8988T (cell line): ENCODE measurements around the gene DENND4C.
A peak's percentile ranks its signal among the peaks of the same experiment; 100 is the strongest.
"Not testable (repeated sequence)": the region's sequence is repeated elsewhere in the genome, so short reads cannot be mapped to it uniquely, and the experiment has no call there.

Experiments used
- DNase-seq: peaks from one replicate; pipeline ENCODE4 v3.0.0; 2011

The DENND4C gene

DNA sequence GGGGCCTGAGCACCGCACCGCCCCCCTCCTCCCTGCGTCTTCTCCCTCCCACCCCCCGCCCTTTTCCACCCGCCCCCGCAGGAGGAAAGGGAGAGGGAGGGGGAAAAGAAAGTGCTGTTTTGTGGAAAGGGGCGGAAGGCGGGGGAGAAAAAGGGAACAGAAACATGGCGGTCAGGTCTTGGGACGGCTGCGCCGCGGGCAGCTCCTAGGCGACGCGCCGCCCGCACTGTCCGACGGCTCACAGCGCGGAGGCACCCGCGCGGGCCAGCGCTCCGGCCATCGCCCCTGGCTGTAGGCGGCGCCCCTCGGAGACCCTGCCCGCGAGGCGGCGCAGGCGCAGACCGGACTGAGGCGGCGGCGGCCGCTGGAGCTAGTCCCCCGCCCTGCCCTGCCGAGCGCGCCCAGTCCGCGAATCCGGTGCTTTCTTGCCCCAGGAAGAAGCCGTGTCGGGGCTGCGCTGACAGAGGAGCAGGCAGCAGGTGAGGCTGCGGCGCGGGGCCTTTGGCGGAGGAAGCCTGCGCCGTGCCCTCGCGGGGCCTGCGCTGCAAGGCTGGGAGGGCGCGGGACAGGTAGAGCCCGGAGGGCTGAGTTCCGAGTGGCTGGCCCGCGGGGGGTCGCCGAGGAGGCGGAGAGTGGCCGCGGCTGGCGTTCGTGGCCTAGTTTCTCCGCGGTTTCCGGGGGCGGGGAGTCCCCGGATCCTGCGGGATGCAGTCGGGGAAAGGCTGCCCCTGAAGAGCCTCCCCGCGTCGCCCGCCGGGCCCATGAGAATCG lies at the start of gene DENND4C:
Gene DENND4C (plus strand): TSS at position 339 of the 771 bp plus-strand sequence. CDS start 45,482 bp downstream, outside the sequence.
- peak; percentile 46 for DNase-seq

DNA sequence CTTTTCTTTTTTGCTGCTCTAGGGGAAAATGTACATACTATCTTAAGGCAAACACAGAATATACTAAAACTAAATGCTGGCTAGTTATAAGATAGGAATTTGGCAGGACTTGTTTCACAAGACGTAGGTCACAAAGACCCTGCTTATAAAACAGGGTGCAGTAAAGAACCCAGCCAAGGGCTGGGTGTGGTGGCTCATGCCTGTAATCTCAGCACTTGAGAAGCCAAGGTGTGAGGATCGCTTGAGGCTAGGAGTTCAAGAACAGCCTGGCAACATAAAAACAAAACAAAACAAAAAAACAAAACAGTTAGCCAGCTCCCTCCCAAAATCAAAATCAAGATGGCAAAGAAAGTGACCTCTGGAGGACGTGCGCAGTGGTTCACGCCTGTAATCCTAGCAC lies 49.5 kb upstream of the DENND4C start:
- no peak for DNase-seq

DNA sequence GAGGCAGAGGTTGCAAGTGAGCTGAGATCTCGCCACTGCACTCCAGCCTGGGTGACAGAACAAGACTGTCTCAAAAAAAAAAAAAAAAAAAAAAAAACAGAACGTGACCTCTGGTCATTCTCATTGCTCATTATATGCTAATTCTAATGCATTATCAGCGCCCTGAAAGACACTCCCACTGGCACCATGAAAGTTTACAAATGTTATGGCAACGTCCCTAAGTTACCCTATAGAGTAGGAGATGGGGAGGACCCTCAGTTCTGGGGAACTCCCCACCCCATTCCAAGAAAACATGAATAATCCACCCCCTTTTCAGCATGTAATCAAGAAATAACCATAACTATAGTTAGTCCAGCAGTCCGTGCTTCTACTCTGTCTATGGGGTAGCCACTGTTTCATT lies 48.9 kb upstream of the DENND4C start:
- no peak for DNase-seq

DNA sequence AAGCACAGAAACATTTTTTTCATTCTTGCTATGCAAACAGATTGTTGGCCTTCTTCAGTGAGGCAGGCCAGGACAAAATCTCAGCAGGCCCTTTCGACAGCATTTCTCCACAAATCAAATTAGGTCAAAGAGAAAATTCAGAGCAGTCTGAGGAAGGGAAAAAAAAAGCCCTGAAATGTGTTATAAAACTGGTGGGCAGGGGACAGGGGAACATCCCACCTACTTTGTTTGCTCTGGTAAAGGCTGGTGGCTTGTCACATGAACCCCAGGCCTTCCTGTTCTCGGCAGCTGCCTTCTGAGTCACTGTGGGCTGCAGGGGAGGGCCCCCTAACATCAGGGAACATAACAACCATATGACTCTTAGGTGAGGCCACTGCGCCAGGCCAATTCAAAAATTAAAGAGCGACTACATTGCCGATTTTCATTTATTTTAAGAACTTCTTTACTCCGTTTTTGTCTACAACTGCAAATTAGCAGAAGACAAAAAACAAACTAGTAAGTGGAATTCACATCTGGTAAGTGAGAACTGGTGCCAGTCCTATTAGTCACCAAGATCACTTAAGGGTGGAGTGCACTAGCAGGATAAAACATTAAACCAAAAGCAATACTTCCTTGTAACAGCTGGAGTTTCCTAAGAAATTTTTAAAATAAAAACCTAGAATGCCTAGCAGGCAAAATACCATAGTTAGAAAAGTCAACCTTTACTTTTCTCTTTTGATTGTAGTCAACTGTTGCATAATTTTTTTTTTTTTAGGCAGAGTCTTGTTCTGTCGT lies 46.2 kb upstream of the DENND4C start:
- no peak for DNase-seq

DNA sequence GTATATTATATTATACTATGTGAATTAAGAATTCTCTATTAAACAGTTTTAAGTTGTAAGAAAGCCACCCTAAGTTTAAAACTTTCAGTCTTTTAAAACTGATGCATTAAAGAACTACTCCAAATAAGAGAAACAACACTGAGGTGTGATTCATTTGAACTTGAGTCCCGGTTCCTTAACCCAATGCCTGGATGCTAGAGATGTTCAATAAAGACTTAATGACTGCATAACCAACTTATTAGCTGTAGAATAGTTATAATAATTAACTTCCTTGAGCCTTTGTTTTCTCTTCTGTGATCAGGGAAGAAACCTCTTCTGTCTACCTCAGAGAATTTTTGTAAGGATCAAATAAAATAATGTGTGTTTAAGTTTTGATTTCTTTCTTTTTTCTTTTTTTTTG lies 45.3 kb upstream of the DENND4C start:
- DNase-seq = no peak

DNA sequence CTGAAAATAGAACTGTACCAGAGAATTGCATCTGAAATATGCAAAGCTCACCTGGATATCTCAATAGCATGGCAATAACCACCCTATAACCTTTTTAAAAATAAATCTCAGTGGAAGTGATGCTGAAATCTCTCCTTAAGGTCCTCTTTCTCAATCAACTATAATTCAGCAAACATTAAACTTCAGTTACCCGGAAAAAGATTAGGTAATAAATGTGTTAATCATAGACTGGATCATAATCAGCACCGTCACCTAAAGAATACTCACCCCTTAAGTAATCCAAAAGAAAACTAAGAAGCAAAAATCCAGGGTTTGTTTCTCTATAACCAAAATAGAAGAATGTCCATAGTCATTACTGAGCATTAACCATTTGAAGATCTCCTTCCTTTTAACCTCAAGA lies 44.3 kb upstream of the DENND4C start:
- no peak for DNase-seq

DNA sequence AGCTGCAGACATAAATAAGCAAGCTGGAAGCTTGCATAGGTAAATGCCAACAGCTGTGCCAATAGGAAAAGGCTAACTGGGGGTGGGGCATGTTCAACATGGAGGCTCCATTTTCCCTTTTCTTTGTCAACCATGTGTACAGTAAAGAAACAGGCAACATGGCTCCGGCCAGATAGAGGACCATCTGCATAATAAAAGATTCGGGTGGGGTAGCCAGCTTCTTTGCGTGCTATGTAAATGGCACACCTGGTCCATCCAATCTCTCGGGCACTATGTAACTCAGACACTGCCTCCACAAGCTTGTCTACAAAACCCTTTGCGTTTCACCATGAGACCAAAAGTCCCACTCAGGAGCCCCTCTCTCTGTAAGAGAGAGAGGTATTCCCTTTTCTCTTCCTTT lies 41.7 kb upstream of the DENND4C start:
- no peak for DNase-seq

DNA sequence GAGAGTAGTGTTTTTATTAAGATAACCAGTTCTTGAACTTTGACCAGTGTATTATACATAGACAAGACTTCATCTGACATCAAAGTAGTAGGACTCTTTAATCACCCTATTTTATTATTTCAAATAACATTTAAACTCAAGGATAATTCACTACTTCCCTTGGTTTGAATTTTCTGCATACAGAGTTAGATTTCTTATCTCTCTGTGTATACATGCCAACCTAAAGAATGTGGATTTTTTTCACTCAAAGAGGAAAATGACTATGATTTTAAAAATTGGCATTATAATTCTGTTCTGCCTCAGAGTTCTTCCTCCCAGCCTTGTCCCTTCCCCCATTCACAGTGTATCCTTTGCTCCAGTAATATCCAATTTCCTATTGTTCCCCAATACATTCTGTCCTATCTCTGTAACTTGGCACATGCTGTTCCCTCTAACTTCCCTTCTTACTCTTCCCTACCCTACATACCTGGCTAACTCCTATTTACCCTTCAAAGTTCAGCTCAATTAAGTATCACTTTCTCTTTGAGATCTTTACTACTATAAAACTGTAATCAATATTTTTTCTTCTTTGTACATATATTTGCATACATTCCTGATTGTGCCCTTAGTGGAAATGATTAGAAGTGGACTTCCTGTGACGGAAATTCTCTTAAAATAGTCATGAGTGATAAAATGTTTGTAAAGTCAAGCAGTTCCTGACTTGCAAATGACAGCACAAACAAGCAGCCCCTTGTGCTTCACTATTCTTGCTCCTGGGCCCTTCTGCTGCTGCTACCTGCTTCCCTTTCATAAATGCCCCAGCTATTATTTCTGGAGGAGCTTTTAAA lies 38.1 kb upstream of the DENND4C start:
- DNase-seq = no peak

DNA sequence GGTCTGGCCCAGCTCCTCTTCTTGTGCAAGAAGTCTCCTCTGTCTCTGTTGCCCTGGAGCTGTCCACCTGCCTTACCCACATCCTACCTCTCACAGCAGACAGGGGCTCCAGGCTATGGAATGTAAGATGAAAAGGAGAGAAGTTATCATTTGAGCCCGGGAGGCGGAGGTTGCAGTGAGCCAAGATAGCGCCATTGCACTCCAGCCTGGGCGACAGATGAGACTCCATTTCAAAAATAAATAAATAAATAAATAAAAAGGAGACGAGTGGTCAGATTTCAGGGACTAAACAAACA lies 37.5 kb upstream of the DENND4C start:
- DNase-seq = no peak

DNA sequence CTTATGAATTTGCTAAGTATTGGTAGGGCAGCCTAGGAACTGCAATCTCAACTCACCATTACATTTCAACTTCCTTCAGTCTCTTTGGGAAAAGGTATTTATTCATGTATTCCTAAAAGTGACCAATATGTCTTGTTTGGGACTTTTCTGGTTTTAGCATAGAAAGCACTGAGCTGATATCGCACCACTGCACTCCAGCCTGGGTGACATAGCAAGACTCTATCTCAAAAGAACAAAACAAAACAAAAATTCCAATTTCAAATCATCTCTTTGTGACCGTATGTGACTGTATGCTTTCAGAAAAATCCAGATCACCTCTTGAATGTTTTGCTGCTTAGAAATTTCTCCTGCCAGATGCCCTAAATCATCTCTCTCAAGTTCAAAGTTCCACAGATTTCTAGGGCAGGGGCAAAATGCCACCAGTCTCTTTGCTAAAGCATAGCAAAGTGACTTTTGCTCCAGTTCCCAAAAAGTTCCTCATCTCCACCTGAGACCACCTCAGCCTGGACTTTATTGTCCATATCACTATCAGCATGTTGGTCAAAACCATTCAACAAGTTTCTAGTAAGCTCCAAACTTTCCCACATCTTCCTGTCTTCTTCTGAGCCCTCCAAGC lies 37.0 kb upstream of the DENND4C start:
- not testable (repeated sequence) for DNase-seq

DNA sequence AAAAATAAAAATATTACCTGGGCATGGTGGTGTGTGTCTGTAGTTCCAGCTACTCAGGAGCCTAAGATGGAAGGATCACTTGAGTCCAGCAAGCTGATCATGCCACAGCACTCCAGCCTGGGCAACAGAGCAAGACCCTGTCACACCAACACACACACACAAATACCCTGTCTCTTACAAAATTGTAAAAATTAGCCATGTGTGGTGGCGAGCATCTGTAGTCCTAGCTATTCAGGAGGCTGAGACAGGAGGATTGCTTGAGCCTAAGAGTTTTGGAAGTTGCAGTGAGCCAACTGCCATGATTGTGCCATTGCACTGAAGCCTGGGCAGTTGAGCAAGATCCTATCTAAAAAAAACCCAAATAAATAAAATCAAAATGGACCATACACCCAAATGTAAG lies 32.1 kb upstream of the DENND4C start:
- DNase-seq = no peak

DNA sequence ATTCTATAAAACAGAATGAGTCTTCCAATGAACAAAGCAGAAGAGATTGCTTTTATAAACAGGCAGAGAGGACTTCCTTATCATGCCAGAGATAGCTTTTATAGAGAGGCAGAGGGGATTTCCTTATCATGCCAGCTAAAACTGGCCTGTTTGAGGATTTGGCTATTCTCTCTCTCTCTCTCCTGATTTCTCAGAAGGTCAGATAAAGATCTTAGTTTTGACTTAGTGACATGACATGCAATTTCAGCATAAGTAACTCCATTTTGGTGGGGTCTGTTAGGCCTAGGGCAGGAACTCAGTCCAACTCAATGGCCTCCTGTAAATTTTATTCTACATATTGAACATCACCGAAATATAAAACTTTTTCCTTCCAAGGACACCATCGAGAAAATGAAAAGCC lies 31.5 kb upstream of the DENND4C start:
- no peak for DNase-seq

DNA sequence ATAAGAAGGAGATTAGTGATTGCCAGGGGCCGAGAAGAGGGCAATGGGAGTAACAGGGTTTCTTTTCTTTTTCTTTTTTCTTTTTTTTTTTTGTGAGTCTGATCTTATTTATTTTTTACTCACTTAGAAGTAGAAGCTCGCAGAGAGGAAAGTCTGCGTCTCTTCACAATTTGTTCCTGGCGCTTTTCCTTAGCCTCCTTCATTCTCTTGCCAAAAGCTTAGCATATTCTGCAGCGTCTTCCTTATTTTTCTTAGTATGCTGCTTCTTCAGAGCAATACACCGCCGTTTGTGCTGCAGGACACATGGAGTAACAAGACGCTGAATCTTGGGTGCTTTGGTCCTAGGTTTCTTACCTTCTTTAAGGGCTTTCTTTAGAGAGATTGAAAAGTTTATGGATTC lies 30.3 kb upstream of the DENND4C start:
- DNase-seq = no peak

DNA sequence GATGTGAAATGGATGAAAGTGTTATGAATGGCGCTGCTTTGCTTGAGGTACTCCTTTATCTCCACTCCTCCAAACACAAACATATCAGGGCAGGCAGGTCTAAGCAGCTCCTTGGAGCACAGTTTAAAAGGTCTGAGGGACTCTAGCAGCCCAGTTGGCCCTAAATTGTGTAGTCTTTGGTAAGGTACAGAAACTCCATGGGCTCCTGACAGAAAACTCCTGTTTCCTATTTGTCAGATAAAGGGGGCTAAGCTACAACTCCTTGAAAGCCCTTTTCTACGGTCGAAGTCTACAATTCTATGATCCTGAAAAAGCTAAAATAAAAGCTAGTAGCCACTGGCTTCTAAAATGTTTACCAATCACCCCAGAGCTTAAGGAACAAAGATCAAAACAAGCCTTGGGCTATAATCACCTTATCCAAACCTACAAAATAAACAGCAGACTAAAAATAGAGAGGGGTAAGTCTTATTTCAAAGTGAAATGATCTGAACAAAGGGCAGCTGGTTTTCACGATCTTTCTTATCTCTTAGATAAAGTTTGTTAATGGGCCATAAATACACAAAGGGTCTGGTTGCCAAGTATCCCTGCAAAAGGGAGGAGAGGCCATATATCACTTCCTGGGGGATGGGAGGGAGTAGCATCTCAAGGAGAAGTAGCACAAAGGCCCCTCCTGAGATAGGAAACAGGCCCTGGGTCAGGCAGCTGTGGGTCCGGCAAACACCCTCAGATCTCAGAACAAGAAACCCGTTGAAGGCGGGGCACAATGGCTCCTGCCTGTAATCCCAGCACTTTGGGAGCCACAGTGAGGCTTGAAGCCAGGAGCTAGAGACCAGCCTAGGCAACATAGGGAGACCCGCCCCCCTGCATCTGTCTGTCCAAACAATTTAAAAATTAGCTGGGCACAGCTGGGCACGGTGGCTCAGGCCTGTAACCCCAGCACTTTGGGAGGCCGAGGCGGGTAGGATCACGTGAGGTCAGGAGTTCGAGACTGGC lies 28.3 kb upstream of the DENND4C start:
- DNase-seq = no peak

DNA sequence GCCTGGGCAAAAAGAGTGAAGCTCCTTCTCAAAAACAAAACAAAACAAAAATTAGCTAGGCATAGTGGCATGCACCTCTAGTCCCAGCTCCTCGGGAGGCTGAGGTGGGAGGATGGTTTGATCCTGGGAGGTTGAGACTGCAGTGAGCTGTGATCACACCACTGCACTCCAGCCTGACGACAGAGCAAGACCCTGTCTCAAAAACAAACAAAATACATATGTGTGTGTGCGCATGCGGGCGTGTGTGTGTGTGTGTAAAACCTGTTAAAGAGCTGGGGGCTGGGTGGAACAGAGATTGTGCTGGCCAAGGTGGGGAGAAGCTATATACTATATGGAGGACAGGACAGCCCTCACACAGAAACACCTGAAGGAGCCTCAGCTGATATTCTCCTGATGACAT lies 27.4 kb upstream of the DENND4C start:
- DNase-seq = no peak

DNA sequence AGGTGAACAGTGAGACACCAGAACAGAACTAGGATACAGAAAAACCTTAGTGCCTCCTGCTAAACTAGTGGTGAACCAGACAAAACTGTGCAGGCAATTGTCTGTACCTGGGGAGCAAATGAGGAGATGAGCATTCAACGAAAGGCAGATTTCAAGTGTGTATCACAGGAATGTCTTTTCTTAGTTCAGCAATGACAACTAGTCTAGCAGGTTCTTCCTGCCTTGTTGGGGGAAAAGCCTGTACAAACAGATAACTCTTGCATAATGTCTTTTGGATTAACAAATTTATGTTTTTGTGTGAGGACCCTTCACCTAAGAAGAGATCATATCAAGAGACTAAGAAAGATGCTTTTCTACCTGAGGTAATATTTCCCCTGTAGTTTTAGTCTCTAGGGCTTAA lies 21.8 kb upstream of the DENND4C start:
- DNase-seq = no peak

DNA sequence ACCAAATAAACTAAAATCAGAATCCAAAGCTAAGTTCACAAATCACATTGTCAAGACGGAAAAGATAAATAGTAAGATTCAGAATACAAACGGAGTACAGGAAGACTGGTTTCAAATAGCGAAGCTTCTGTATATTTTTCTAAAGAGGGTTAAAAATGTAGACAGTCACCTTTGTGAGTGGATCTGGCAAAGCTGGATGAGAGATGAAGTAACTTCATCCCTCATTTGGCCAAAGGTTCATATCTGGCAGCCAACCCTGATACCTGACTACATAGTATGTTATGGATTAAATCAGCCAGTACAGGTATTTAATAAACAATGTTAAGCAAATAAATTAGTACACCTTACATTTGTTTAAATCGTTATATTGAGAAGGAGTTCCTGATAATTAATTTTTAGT lies 21.3 kb upstream of the DENND4C start:
- DNase-seq = no peak

DNA sequence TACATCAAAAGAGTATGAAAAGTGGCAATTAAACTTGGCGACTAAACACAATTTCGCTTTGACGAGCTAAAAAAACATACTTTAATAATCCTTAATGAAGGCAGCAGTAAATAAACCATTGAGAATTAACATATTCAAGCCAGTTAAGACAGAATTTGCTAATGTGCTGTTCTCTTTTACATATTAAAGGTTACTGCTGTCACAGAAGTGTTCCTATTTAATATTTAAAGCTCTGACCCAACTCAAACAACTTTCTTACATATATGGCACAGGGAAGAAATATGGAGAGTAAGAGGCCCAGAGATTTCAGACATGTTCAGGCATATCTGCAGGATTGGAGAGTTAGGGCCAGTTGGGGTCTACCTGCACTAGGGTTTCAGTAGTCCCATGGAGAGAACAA lies 16.7 kb upstream of the DENND4C start:
- no peak for DNase-seq

DNA sequence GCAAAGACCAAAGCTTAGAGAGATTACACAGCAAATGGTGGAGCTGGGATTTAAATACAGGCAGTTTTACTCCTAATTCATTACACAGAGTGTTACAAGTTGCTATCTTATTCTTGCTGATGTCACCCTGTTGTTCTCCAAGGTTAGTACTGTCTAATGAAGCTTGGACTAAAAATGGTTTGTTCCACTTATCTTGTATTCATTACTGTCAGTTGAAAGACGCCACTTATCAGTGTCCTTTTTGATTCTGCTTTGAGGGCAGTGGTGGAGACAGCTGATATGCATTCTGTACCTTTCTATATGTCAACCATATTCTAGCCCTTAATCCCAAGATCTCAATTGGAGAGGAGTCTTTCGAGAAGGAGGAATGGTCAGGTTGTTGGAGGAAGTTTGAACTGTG lies 14.0 kb upstream of the DENND4C start:
- no peak for DNase-seq

DNA sequence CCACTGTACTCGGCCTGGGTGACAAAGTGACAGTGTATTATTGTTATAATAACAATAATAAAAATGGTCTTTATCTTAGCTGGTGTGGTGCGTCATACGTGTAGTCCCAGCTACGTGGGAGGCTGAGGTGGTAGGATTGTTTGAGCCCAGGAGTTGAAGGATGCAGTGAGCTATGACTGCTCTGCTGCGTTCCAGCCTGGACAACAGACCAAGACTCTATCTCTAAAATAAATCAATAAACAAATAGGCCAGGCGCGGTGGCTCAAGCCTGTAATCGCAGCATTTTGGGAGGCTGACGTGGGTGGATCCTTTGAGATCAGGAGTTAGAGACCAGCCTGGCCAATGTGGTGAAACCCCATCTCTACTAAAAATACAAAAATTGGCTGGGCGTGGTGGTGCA lies 9.2 kb upstream of the DENND4C start:
- no peak for DNase-seq

DNA sequence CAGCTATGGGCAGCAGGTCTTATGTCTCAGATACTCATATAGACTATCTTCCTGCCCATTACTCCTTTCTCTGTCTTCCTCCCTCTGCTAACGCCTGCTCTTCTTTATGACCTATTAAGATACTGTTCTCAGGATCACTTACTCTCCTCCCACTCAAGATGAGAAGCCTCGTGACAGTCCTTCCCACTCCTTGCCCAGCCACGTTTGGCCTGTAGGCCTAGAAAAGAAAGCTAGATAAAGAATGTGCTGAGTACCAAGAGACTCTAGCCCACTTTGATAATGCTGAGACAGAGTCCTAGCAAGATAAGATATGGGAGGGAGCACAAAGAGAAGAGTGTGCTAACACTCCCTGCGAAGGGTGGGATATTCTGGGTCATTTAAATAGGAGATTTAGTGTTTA lies 6.8 kb upstream of the DENND4C start:
- no peak for DNase-seq

DNA sequence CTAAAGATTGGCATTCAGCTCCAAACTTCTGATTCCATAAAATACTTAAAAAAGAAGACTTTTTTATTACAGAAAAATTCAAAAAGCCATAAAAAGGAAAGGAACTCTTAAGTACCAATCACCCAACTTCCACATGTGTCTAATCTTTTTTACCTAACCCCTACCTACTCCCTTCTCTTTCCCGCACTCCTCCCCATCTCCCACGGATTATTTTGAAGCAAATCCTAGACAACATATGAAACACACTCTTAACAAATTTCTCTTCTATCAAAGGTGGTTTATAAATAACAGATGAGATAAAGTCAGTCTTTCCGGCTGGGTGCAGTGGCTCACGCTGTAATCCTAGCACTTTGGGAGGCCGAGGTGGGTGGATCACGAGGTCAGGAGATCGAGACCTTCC lies 5.9 kb upstream of the DENND4C start:
- DNase-seq = no peak
